Measurements from ENCODE around the gene PRDM8. TPM values are rescaled to one million over a fixed set of nuclear protein-coding genes. Genes with fewer than 3 reads are reported as not detected.

Gene PRDM8
- polyA plus RNA-seq, 2 of the 4 experiments (the other 2 are of a cell fraction): 0.10 to 0.14 TPM

DNA sequence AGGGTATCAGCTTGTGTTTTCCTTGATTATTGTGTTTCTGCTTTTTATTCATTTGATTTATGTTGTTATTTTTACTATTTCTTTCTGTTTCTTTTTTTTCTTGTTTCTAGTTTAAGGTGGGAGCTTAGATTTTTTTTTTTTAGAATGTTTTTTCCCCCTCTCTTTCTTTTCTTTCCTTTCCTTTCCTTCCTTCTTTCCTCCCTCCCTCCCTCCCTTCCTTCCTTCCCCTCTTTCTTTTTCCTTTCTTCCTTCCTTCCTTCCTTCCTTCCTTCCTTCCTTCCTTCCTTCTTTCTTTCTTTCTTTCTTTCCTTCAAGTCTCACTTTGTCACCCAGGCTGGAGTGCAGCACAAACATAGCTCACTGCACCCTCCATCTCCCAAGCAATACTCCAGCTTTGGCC lies 31.4 kb upstream of the PRDM8 start (continued):
- TF ChIP-seq, protein P1, sequence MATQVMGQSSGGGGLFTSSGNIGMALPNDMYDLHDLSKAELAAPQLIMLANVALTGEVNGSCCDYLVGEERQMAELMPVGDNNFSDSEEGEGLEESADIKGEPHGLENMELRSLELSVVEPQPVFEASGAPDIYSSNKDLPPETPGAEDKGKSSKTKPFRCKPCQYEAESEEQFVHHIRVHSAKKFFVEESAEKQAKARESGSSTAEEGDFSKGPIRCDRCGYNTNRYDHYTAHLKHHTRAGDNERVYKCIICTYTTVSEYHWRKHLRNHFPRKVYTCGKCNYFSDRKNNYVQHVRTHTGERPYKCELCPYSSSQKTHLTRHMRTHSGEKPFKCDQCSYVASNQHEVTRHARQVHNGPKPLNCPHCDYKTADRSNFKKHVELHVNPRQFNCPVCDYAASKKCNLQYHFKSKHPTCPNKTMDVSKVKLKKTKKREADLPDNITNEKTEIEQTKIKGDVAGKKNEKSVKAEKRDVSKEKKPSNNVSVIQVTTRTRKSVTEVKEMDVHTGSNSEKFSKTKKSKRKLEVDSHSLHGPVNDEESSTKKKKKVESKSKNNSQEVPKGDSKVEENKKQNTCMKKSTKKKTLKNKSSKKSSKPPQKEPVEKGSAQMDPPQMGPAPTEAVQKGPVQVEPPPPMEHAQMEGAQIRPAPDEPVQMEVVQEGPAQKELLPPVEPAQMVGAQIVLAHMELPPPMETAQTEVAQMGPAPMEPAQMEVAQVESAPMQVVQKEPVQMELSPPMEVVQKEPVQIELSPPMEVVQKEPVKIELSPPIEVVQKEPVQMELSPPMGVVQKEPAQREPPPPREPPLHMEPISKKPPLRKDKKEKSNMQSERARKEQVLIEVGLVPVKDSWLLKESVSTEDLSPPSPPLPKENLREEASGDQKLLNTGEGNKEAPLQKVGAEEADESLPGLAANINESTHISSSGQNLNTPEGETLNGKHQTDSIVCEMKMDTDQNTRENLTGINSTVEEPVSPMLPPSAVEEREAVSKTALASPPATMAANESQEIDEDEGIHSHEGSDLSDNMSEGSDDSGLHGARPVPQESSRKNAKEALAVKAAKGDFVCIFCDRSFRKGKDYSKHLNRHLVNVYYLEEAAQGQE (IDR thresholded peaks at IDR 0.05): no peak
- no peak for TF ChIP-seq CBX8 (IDR thresholded peaks at IDR 0.05)
- no peak for TF ChIP-seq HOXA7 (CRISPR knock-in tag; IDR thresholded peaks at IDR 0.05)
- no peak for TF ChIP-seq KDM5A (IDR thresholded peaks at IDR 0.05)
- TF ChIP-seq POLR2AphosphoS2 (conservative IDR thresholded peaks at IDR 0.05; ENCODE audit: low read length): no peak
- no peak for TF ChIP-seq NPAS2 (CRISPR knock-in tag; IDR thresholded peaks at IDR 0.05; ENCODE audit: borderline replicate concordance)

GRCh38 chr4:80171251-80171650 lies 26.1 kb upstream of the PRDM8 start:
- DNase-seq (ENCODE audit: low read depth in 1 of 2, low spot score in 1 of 2) (no peak), ATAC-seq (no peak), FAIRE-seq (no peak)
- Histone ChIP-seq H3K4me3 (no peak overlapping the region), H3K4me1 (no peaks in the 10 kb centered on the region), H3K27ac (no peak overlapping the region), H3K4me2 (no peak overlapping the region), H3K9me3 (no peaks in the 10 kb centered on the region)
- 40% methylated on average over 1 of the region's 1 CpG for WGBS (ENCODE audit: missing lambda C conversion rate)
- no peak for TF ChIP-seq JUN (IDR thresholded peaks at IDR 0.05)
- no peak for TF ChIP-seq PHF8 (IDR thresholded peaks at IDR 0.05; ENCODE audit: borderline replicate concordance, low read depth)
- TF ChIP-seq RARB (CRISPR knock-in tag; IDR thresholded peaks at IDR 0.05): no peak
- TF ChIP-seq EHF (CRISPR knock-in tag; IDR thresholded peaks at IDR 0.05): no peak
- no peak for TF ChIP-seq MYC (IDR thresholded peaks at IDR 0.05; ENCODE audit: borderline replicate concordance, low read length)
- TF ChIP-seq, protein P2, sequence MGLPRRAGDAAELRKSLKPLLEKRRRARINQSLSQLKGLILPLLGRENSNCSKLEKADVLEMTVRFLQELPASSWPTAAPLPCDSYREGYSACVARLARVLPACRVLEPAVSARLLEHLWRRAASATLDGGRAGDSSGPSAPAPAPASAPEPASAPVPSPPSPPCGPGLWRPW (IDR thresholded peaks at IDR 0.05): no peak
- TF ChIP-seq RNF2 (IDR thresholded peaks at IDR 0.05; ENCODE audit: borderline replicate concordance, low read depth): no peak
- TF ChIP-seq, protein P3, sequence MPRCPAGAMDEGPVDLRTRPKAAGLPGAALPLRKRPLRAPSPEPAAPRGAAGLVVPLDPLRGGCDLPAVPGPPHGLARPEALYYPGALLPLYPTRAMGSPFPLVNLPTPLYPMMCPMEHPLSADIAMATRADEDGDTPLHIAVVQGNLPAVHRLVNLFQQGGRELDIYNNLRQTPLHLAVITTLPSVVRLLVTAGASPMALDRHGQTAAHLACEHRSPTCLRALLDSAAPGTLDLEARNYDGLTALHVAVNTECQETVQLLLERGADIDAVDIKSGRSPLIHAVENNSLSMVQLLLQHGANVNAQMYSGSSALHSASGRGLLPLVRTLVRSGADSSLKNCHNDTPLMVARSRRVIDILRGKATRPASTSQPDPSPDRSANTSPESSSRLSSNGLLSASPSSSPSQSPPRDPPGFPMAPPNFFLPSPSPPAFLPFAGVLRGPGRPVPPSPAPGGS (IDR thresholded peaks at IDR 0.05): no peak
- no peak for TF ChIP-seq KDM5A (IDR thresholded peaks at IDR 0.05)
- ChIA-PET CTCF (interaction anchor here (1.2 to 1.3 kb wide), 3 partner anchors 12 to 31 kb away, joined by 3 to 7 read pairs (median 5); no protein-coding TSS in a partner anchor), POLR2A (no interaction called here)

DNA sequence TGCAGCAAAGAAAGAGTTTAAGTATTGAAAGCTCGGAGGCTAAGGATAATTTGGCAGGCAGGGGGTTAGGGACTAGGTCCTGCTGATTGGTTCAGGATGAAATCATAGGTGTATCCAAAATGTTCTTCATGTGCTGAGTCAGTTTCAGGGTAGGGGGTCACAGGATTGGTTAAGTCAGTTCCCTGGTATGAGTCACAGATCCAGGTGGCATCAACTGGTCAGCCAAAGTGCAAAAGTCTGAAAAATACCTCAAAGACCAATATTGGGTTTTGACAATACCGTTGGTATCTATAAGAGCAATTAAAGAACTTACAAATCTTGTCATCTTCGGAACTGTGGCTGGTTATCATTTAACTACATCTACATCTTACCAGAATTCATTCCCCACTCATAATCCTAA lies 25.6 kb upstream of the PRDM8 start:
- WGBS (ENCODE audit: missing lambda C conversion rate): 29% methylated on average over 3 of the region's 3 CpGs
- ATAC-seq: no peak
- ChIA-PET CTCF (interaction anchor here (1.2 kb wide), 2 partner anchors 12 to 13 kb away, joined by 5 to 7 read pairs; no protein-coding TSS in a partner anchor), POLR2A (no interaction called here)
- FAIRE-seq: no peak
- Histone ChIP-seq H3K4me1 (no peaks in the 10 kb centered on the region), H3K4me3 (no peak overlapping the region), H3K27ac (no peak overlapping the region), H3K9me3 (no peaks in the 10 kb centered on the region), H3K4me2 (no peak overlapping the region)
- no peak for DNase-seq (ENCODE audit: low read depth in 1 of 2, low spot score in 1 of 2)
- TF ChIP-seq EP300 (IDR thresholded peaks at IDR 0.05) (no peak), MAFK (IDR thresholded peaks at IDR 0.05; ENCODE audit: partially characterized antibody) (no peak), NPAS2 (CRISPR knock-in tag; IDR thresholded peaks at IDR 0.05; ENCODE audit: borderline replicate concordance) (no peak), POLR2A (IDR thresholded peaks at IDR 0.05; ENCODE audit: low read length) (no peak), ZNF302 (CRISPR knock-in tag; IDR thresholded peaks at IDR 0.05) (no peak), POLR2AphosphoS2 (conservative IDR thresholded peaks at IDR 0.05; ENCODE audit: low read length) (no peak), FOSB (CRISPR knock-in tag; IDR thresholded peaks at IDR 0.05) (no peak), EHF (CRISPR knock-in tag; IDR thresholded peaks at IDR 0.05) (no peak), KDM5A (IDR thresholded peaks at IDR 0.05) (no peak), HEYL (CRISPR knock-in tag; IDR thresholded peaks at IDR 0.05) (no peak), RFX5 (IDR thresholded peaks at IDR 0.05) (no peak), CBX2 (IDR thresholded peaks at IDR 0.05; ENCODE audit: borderline replicate concordance, low read depth) (no peak), CHD2 (IDR thresholded peaks at IDR 0.05; ENCODE audit: low read length, partially characterized antibody) (no peak), EHMT2 (IDR thresholded peaks at IDR 0.05; ENCODE audit: low read depth) (no peak), FOSL2 (IDR thresholded peaks at IDR 0.05) (no peak), FOSL2 (CRISPR knock-in tag; IDR thresholded peaks at IDR 0.05) (no peak)
- TF ChIP-seq, protein P2 (IDR thresholded peaks at IDR 0.05): no peak
